Hepatocyte (in vitro differentiated cells): ENCODE results near the gene HSPB8.

Experiments used
- EZH2phosphoT487 ChIP-seq: fragments of 200-600 bp; sonication (generic); IDR thresholded peaks from one replicate; pipeline ENCODE4 v1.6.1; 2018; ENCODE audit warnings: antibody characterized with exemption, mild to moderate bottlenecking, low read depth, moderate library complexity; ENCODE audit not compliant: unreplicated experiment, severe bottlenecking
- TF ChIP-seq, protein P1 (sequence below): fragments of 200-600 bp; sonication (generic); IDR thresholded peaks from 2 replicates; pipeline ENCODE4 v1.5.1; 2016; ENCODE audit warnings: antibody characterized with exemption, mild to moderate bottlenecking; ENCODE audit not compliant: poor library complexity

DNA sequence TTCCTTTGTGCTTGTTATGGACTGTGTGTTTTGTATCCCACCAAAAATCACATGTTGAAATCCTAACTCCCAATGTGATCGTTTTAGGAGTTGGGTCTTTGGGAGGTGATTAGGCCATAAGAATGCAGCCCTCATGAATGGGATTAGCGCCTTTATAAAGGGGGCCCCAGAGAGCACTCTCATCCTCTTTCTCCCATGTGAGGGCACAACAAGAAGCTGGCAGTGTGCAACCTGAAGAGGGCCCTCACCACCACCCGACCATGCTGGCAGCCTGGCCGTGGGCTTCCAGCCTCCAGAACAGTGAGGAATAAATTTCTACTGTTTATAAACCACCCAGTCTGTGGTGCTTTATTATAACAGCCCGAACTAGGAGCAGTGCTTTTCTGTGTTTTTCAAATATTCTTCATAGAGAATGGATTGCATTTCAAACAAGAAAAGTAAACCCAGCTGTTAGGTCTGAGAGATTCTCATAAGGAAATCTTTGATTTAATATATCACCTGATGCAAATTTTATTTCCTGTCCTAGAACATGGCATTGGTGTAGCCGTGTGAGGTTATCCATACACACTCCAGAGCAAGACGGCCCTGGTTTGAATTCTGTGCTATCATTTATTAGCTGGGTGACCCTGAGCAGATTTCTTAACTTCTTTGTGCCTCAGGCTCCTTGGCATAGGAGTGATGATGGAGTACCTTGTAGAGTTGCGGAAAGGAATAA, 27.8 kb downstream of the HSPB8 start:
- TF ChIP-seq, protein P1, sequence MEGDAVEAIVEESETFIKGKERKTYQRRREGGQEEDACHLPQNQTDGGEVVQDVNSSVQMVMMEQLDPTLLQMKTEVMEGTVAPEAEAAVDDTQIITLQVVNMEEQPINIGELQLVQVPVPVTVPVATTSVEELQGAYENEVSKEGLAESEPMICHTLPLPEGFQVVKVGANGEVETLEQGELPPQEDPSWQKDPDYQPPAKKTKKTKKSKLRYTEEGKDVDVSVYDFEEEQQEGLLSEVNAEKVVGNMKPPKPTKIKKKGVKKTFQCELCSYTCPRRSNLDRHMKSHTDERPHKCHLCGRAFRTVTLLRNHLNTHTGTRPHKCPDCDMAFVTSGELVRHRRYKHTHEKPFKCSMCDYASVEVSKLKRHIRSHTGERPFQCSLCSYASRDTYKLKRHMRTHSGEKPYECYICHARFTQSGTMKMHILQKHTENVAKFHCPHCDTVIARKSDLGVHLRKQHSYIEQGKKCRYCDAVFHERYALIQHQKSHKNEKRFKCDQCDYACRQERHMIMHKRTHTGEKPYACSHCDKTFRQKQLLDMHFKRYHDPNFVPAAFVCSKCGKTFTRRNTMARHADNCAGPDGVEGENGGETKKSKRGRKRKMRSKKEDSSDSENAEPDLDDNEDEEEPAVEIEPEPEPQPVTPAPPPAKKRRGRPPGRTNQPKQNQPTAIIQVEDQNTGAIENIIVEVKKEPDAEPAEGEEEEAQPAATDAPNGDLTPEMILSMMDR, result no peak
- TF ChIP-seq EZH2phosphoT487, result no peak
